GM21737 (cell line): ENCODE measurements around the gene BMP7.
"Not testable (repeated sequence)": the region's sequence is repeated elsewhere in the genome, so short reads cannot be mapped to it uniquely, and the experiment has no call there.

Source experiments
- ATAC-seq: cut with Tn5 transposase; IDR thresholded peaks from one replicate; pipeline ENCODE4 v1.9.1; 2021; ENCODE audit warnings: mild to moderate bottlenecking, moderate library complexity; ENCODE audit not compliant: unreplicated experiment

BMP7 gene

GRCh38 chr20:57251344-57251743 is 15.1 kb downstream of the BMP7 start:
- ATAC-seq, result no peak

- ATAC-seq, result peak; percentile 64
Measured at GRCh38 chr20:57250607-57251343, 15.7 kb downstream of the BMP7 start.

- ATAC-seq, result no peak
Measured at GRCh38 chr20:57249772-57250171, 16.7 kb downstream of the BMP7 start.

GRCh38 chr20:57249073-57249472 is 17.4 kb downstream of the BMP7 start:
- no peak for ATAC-seq

GRCh38 chr20:57248132-57248797 is 18.2 kb downstream of the BMP7 start:
- ATAC-seq, result no peak

GRCh38 chr20:57247292-57247965 is 19.0 kb downstream of the BMP7 start:
- ATAC-seq, result no peak

- no peak for ATAC-seq
Measured at GRCh38 chr20:57245997-57246396, 20.4 kb downstream of the BMP7 start.

GRCh38 chr20:57244627-57245214 is 21.7 kb downstream of the BMP7 start:
- ATAC-seq, result no peak

GRCh38 chr20:57244221-57244585 is 22.2 kb downstream of the BMP7 start:
- ATAC-seq, result no peak

GRCh38 chr20:57243480-57244220 is 22.8 kb downstream of the BMP7 start:
- no peak for ATAC-seq

- ATAC-seq, result no peak
Measured at GRCh38 chr20:57242414-57242813, 24.0 kb downstream of the BMP7 start.

- no peak for ATAC-seq
Measured at GRCh38 chr20:57241363-57241991, 25.0 kb downstream of the BMP7 start.

- no peak for ATAC-seq
Measured at GRCh38 chr20:57240581-57241362, 25.7 kb downstream of the BMP7 start.

GRCh38 chr20:57239725-57240124 is 26.7 kb downstream of the BMP7 start:
- ATAC-seq, result not testable (repeated sequence)

- ATAC-seq, result not testable (repeated sequence)
Measured at GRCh38 chr20:57239324-57239723, 27.1 kb downstream of the BMP7 start.

- no peak for ATAC-seq
Measured at GRCh38 chr20:57238089-57238488, 28.4 kb downstream of the BMP7 start.

- ATAC-seq, result no peak
Measured at GRCh38 chr20:57237585-57237953, 28.9 kb downstream of the BMP7 start.

- no peak for ATAC-seq
Measured at GRCh38 chr20:57236813-57237584, 29.4 kb downstream of the BMP7 start.
